ENCODE data around the gene SPPL2C. TPM values are rescaled to one million over a fixed set of nuclear protein-coding genes. Genes with fewer than 3 reads are reported as not detected.

The SPPL2C gene
- total RNA-seq, 1 experiment from 2014 or later = not detected

DNA sequence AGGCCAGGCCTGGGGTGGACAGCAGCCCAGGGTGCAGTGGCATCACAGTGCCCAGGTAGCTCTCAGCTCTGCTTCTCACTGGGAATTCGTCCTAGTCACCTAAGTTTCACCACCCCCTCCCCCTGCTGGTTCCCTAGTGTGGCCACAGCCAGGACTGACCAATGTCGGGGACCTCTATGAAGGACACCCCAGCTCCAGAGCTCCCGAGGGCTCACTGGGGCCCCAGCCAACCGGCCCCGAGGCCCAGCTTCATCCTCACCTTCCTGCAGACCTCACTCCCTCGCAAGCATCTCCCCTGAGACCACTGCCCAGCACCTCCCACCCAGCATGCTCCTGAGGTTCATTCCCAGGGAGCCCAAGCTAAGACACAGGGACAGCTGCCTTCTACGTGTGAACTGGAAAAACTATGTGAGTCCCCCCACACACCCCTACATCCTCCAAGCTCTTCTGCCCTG is 4.9 kb downstream of the SPPL2C start:
- CTCF ChIA-PET = no interaction called here
- no TSS peak for BruUV-seq (replicated peaks)
- TF ChIP-seq, protein P1, sequence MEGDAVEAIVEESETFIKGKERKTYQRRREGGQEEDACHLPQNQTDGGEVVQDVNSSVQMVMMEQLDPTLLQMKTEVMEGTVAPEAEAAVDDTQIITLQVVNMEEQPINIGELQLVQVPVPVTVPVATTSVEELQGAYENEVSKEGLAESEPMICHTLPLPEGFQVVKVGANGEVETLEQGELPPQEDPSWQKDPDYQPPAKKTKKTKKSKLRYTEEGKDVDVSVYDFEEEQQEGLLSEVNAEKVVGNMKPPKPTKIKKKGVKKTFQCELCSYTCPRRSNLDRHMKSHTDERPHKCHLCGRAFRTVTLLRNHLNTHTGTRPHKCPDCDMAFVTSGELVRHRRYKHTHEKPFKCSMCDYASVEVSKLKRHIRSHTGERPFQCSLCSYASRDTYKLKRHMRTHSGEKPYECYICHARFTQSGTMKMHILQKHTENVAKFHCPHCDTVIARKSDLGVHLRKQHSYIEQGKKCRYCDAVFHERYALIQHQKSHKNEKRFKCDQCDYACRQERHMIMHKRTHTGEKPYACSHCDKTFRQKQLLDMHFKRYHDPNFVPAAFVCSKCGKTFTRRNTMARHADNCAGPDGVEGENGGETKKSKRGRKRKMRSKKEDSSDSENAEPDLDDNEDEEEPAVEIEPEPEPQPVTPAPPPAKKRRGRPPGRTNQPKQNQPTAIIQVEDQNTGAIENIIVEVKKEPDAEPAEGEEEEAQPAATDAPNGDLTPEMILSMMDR (conservative IDR thresholded peaks at IDR 0.05; ENCODE audit: low read depth, low read length) = no peak
- TF ChIP-seq EZH2 (IDR thresholded peaks at IDR 0.05; ENCODE audit: borderline replicate concordance, low read depth, low read length, poor library complexity, severe bottlenecking) = no peak
- no peak overlapping the region for H3K4me3 ChIP-seq (ENCODE audit: low read depth, low read length, poor library complexity, severe bottlenecking)
- H3K27ac ChIP-seq (ENCODE audit: low read depth, low read length, poor library complexity, severe bottlenecking) = no peak overlapping the region
- no peaks in the 10 kb centered on the region for H3K4me1 ChIP-seq (ENCODE audit: insufficient read depth, low read length, poor library complexity, severe bottlenecking)
- no peaks in the 10 kb centered on the region for H3K27me3 ChIP-seq (replicated peaks; ENCODE audit: insufficient read depth, low read depth, low read length, poor library complexity)
- H3K9me3 ChIP-seq (ENCODE audit: low read depth, low read length, poor library complexity, severe bottlenecking) = no peaks in the 10 kb centered on the region
- POLR2A ChIA-PET (ENCODE audit: low non-redundant PET) = no interaction called here
- H3K36me3 ChIP-seq (ENCODE audit: insufficient read depth, low read length, poor library complexity, severe bottlenecking) = no peaks in the 10 kb centered on the region
- intact Hi-C loops (cut with micrococcal nuclease; ENCODE audit: unreplicated experiment) = no loop called here
- no peak for DNase-seq (ENCODE audit: low spot score)

DNA sequence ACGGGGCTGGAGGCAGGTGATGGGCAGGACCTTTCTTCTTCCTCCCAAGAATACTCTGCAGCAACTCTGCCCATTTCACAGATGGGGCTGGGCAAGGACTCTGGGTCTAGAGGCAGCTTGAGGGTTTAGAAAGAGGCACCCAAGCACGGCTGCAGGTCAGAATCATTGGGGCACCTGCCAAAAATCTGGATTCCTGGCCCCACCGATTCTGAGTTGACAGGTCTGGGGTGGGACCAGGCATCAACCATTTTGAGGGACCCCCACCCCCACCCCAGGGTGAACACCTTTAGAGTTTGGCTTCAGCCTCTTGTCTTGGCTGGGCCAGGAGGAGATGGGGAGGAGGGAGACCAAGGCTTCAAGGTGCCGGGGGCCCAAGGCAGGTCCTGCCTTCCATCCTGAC is 5.3 kb downstream of the SPPL2C start:
- no peak for DNase-seq (ENCODE audit: low spot score)
- BruUV-seq (replicated peaks) = no TSS peak
- CTCF ChIA-PET = no interaction called here
- Histone ChIP-seq H3K9me3 (ENCODE audit: low read depth, low read length, poor library complexity, severe bottlenecking) (no peaks in the 10 kb centered on the region), H3K4me1 (ENCODE audit: insufficient read depth, low read length, poor library complexity, severe bottlenecking) (no peaks in the 10 kb centered on the region), H3K36me3 (ENCODE audit: insufficient read depth, low read length, poor library complexity, severe bottlenecking) (no peaks in the 10 kb centered on the region), H3K27ac (ENCODE audit: low read depth, low read length, poor library complexity, severe bottlenecking) (no peak overlapping the region), H3K4me3 (ENCODE audit: low read depth, low read length, poor library complexity, severe bottlenecking) (no peak overlapping the region), H3K27me3 (replicated peaks; ENCODE audit: insufficient read depth, low read depth, low read length, poor library complexity) (no peaks in the 10 kb centered on the region)
- intact Hi-C loops (cut with micrococcal nuclease; ENCODE audit: unreplicated experiment) = no loop called here
- TF ChIP-seq, protein P1 (conservative IDR thresholded peaks at IDR 0.05; ENCODE audit: low read depth, low read length) = no peak
- TF ChIP-seq EZH2 (IDR thresholded peaks at IDR 0.05; ENCODE audit: borderline replicate concordance, low read depth, low read length, poor library complexity, severe bottlenecking) = no peak
- POLR2A ChIA-PET (ENCODE audit: low non-redundant PET) = no interaction called here

DNA sequence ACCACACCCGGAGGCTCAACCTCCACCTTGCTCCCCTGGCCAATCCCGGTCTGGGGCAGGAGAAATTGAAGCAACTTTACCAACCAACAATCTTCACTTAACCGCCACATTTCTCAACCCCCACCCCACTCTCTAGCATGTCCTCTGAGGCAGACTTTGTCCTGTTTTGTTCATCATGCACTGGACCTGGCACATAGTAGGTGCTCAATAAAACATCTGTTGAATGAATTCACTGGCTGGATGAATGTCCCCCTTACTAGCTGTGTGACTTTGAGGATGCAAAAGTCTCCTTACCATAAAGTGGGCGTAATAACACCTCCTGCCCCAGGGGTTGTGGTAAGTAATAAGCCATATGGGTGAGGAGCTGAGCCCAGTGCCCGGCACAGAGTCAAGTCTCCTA is 5.8 kb downstream of the SPPL2C start:
- no peaks in the 10 kb centered on the region for H3K27me3 ChIP-seq (replicated peaks; ENCODE audit: insufficient read depth, low read depth, low read length, poor library complexity)
- TF ChIP-seq EZH2 (IDR thresholded peaks at IDR 0.05; ENCODE audit: borderline replicate concordance, low read depth, low read length, poor library complexity, severe bottlenecking) = no peak
- TF ChIP-seq, protein P1 (conservative IDR thresholded peaks at IDR 0.05; ENCODE audit: low read depth, low read length) = no peak
- no peak overlapping the region for H3K4me3 ChIP-seq (ENCODE audit: low read depth, low read length, poor library complexity, severe bottlenecking)
- DNase-seq (ENCODE audit: low spot score) = no peak
- ChIA-PET CTCF (no interaction called here), POLR2A (ENCODE audit: low non-redundant PET) (no interaction called here)
- no TSS peak for BruUV-seq (replicated peaks)
- no peaks in the 10 kb centered on the region for H3K36me3 ChIP-seq (ENCODE audit: insufficient read depth, low read length, poor library complexity, severe bottlenecking)
- intact Hi-C loops (cut with micrococcal nuclease; ENCODE audit: unreplicated experiment) = no loop called here
- no peaks in the 10 kb centered on the region for H3K9me3 ChIP-seq (ENCODE audit: low read depth, low read length, poor library complexity, severe bottlenecking)
- no peak overlapping the region for H3K27ac ChIP-seq (ENCODE audit: low read depth, low read length, poor library complexity, severe bottlenecking)
- no peaks in the 10 kb centered on the region for H3K4me1 ChIP-seq (ENCODE audit: insufficient read depth, low read length, poor library complexity, severe bottlenecking)
